Measurements from ENCODE around the gene SMIM32. TPM values are rescaled to one million over a fixed set of nuclear protein-coding genes. Genes with fewer than 3 reads are reported as not detected.

Gene SMIM32
- total and polyA plus RNA-seq, 8 donors, result 0.30 to 22.0 (median 0.75) TPM; not detected in 3

DNA sequence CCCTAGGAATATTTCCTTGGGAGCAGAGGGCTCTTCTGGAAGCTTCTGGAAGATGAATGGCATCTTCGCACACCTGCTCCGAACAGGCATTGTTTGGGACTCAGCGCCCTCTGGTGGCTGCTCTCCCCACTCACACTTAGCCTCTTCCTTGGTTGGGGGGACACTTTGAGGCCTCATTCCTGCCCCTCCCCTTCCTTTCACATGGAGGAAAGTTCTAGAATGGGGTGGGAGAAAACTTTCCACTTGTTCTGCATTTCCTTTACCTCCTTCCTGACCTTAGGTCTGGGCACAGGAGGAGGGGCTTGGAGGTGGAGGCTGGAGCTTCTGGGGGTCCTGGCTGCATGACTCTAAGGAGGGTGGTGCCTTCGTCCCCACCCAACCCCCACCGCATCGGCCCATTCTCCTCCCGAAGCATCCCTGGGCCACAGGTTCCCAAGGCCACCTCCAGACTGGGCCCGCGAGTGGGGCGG lies 19.3 kb upstream of the SMIM32 start:
- Histone ChIP-seq H3K36me3 (no peaks in the 10 kb centered on the region), H3K9me3 (no peaks in the 10 kb centered on the region), H3K4me3 (no peak overlapping the region), H3K4me1 (no peaks in the 10 kb centered on the region), H3K27me3 (peaks cover 0 to 24% (median 5%) of the 10 kb centered on the region in 3 donors), H3K27ac (no peak overlapping the region)
- TF ChIP-seq CTCF (IDR thresholded peaks at IDR 0.05), result peak in 5 of 7 experiments; percentile 75 to 93 (median 79)
- TF ChIP-seq POLR2AphosphoS5 (IDR thresholded peaks at IDR 0.05), result no peak
- WGBS, 5 donors, result 47 to 52% (median 48%) methylated on average over 10 of the region's 10 CpGs
- DNase-seq, result peak; percentile 64 to 81
- intact Hi-C loops (cut with DNase I; ENCODE audit: low total_unique reads), result loop anchor here (2.0 to 10.0 kb wide), 2 partner anchors 267 to 325 kb away; no protein-coding TSS in a partner anchor

DNA sequence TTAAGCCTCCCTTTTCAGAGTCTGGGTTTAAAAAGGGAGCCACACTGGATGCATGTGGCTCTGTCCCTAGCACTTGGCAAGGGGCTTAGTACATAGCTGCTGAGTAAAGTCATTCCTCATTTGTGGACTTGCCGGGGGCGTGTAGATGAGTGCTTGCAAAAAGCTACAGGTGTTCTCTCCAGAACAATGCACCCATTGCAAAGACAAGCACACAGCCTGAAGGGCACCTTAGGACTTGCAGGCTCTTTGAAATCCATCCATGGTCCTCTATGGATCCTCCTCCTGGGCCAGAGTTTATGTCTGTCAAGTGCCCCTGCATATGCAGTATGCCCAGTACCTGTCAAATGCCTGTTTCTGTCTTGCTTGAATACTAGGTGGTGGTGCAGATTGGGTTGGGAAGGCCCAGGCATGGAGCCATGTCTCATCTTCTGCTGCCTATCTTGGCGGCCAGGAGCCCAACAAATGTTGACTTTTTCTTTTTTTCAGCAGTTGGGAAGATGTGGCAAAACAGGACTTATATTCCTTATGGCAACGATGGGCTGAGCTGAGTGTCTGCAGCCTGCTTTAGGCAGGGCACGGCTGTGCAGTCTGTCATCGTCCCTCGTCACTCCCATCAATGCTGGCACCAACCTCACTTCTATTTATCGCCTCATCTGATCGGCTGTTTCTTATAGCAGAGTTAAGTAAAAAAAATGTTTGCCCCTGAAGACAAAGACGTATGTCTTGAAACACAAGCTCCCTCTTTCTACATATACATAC lies 18.5 kb upstream of the SMIM32 start:
- H3K9me3 ChIP-seq, result no peaks in the 10 kb centered on the region
- intact Hi-C loops (cut with DNase I; ENCODE audit: low total_unique reads), result loop anchor here (2.0 to 10.0 kb wide), 2 partner anchors 267 to 325 kb away; no protein-coding TSS in a partner anchor
- H3K4me1 ChIP-seq, result no peaks in the 10 kb centered on the region
- no peak overlapping the region for H3K4me3 ChIP-seq
- DNase-seq, result no peak
- H3K27me3 ChIP-seq, result peaks cover 0 to 24% (median 5%) of the 10 kb centered on the region in 3 donors
- WGBS, 5 donors, result 75 to 87% (median 77%) methylated on average over 10 of the region's 10 CpGs
- H3K27ac ChIP-seq, result no peak overlapping the region
- H3K36me3 ChIP-seq, result no peaks in the 10 kb centered on the region
- TF ChIP-seq POLR2AphosphoS5 (IDR thresholded peaks at IDR 0.05) (no peak), CTCF (IDR thresholded peaks at IDR 0.05) (no peak), POLR2A (IDR thresholded peaks at IDR 0.05) (no peak)

DNA sequence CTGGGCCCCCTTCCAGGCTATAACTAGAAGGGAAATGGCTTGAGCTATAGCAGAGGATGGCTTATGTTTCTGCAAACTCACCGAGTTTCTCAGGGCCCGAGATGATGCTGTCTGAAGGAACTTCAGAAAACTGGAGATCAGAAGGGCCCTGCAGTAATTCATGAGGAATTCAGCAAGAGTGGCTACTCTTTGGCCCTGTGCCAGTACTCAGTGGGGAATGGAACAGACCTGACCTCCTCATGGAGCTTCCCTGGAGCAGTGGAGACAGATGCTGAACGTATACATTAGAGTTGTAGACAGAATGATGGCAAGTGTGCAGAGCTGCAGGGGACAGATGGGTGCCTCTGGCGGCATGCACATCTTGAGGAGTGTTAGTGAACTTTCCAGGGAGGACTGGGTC lies 17.3 kb upstream of the SMIM32 start:
- peaks cover 0 to 7% (median 3%) of the 10 kb centered on the region in 4 donors for H3K9me3 ChIP-seq
- 73 to 88% (median 84%) methylated on average over 4 of the region's 4 CpGs for WGBS, 5 donors
- intact Hi-C loops (cut with DNase I; ENCODE audit: low total_unique reads), result loop anchor here (10.0 kb wide), 1 partner anchor 265 kb away; no protein-coding TSS in a partner anchor
- H3K36me3 ChIP-seq, result no peaks in the 10 kb centered on the region
- H3K27me3 ChIP-seq, result peaks cover 0 to 24% (median 5%) of the 10 kb centered on the region in 3 donors
- H3K4me1 ChIP-seq, result no peaks in the 10 kb centered on the region
- TF ChIP-seq EP300 (IDR thresholded peaks at IDR 0.05), result no peak
- no peak for TF ChIP-seq POLR2AphosphoS5 (IDR thresholded peaks at IDR 0.05)
- TF ChIP-seq POLR2A (IDR thresholded peaks at IDR 0.05), result no peak
- TF ChIP-seq CTCF (IDR thresholded peaks at IDR 0.05), result no peak
- no peak for DNase-seq
- no peak overlapping the region for H3K4me3 ChIP-seq
- H3K27ac ChIP-seq, result no peak overlapping the region

GRCh38 chr5:136209346-136209910 lies 16.5 kb upstream of the SMIM32 start:
- Histone ChIP-seq H3K36me3 (no peaks in the 10 kb centered on the region), H3K27ac (no peak overlapping the region), H3K9me3 (peaks cover 0 to 10% (median 5%) of the 10 kb centered on the region in 4 donors), H3K4me3 (no peak overlapping the region), H3K4me1 (no peaks in the 10 kb centered on the region), H3K27me3 (peaks cover 0 to 24% (median 5%) of the 10 kb centered on the region in 3 donors)
- TF ChIP-seq POLR2AphosphoS5 (IDR thresholded peaks at IDR 0.05), result no peak
- 86 to 95% (median 90%) methylated on average over 6 to 14 of the region's 14 CpGs for WGBS, 5 donors
- DNase-seq, result no peak
- intact Hi-C loops (cut with DNase I; ENCODE audit: low total_unique reads), result no loop called here
